Activated CD8-positive, alpha-beta memory T cell treated with anti-CD3 and anti-CD28 coated beads, Interleukin-2, amount 10 ng/mL, durations not matched to agents 7 days and 5 days (primary cell): ENCODE data around the gene ATP1B2. TPM values are rescaled to one million over a fixed set of nuclear protein-coding genes. Genes with fewer than 3 reads are reported as not detected.

ENCODE experiments used
- ATAC-seq: fragments of 150-1000 bp; cut with Tn5 transposase; one replicate; pipeline ENCODE4 v1.10.0; 2021; ENCODE audit warnings: moderate library complexity
- CTCF ChIA-PET: fragments of 350-600 bp; sonication (Branson Sonifier 250); formaldehyde crosslinking; loops from one replicate; lab custom pipeline; 2021; ENCODE audit warnings: antibody characterized with exemption; lab: Charles Lee
- DNase-seq: peaks from one replicate; pipeline ENCODE4 v3.0.0-alpha.2; 2020
- H3K27ac Mint-ChIP-seq: one replicate; pipeline ENCODE4 v1.8.0; 2021; ENCODE audit warnings: mild to moderate bottlenecking, mixed read lengths
- H3K27me3 Mint-ChIP-seq: one replicate; pipeline ENCODE4 v1.8.0; 2021; ENCODE audit warnings: mixed read lengths
- H3K36me3 Mint-ChIP-seq: one replicate; pipeline ENCODE4 v1.8.0; 2021; ENCODE audit warnings: mild to moderate bottlenecking, mixed read lengths
- H3K4me1 Mint-ChIP-seq: one replicate; pipeline ENCODE4 v1.8.0; 2021; ENCODE audit warnings: mixed read lengths
- H3K4me3 Mint-ChIP-seq: one replicate; pipeline ENCODE4 v1.8.0; 2021; ENCODE audit warnings: mild to moderate bottlenecking, moderate library complexity, mixed read lengths
- H3K9me3 Mint-ChIP-seq: one replicate; pipeline ENCODE4 v1.8.0; 2022; ENCODE audit warnings: low read depth, mixed read lengths
- total RNA-seq, 2 experiments: library from RNA; stranded (reverse); gene quantifications; one replicate each; pipeline ENCODE4 v1.2.3, GENCODE V29; 2021

ATP1B2 gene, protein sequence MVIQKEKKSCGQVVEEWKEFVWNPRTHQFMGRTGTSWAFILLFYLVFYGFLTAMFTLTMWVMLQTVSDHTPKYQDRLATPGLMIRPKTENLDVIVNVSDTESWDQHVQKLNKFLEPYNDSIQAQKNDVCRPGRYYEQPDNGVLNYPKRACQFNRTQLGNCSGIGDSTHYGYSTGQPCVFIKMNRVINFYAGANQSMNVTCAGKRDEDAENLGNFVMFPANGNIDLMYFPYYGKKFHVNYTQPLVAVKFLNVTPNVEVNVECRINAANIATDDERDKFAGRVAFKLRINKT
- under 1 TPM in 1 of 2 experiments, not detected in 1; 0.47 TPM for total RNA-seq

GRCh38 chr17:7650509-7651096 lies at the start of gene ATP1B2:
Gene ATP1B2 (plus strand): TSS chr17:7650926. CDS start chr17:7651519, 593 bp downstream.
- Mint-ChIP-seq H3K4me3 (peak within 1 kb of the TSS; percentile 74), H3K27me3 (peaks cover 63% of the 10 kb centered on the region), H3K36me3 (no peaks in the 10 kb centered on the region), H3K27ac (no peak within 1 kb of the TSS), H3K4me1 (peaks cover 17% of the 10 kb centered on the region), H3K9me3 (no peaks in the 10 kb centered on the region)
- DNase-seq (peak; percentile 78), ATAC-seq (peak; percentile 89)
- CTCF ChIA-PET, result interaction anchor here (0.6 to 1.6 kb wide), 8 partner anchors 18 to 167 kb away, joined by 3 to 8 read pairs (median 3); partner anchors contain the start of genes MPDU1, SAT2 and TP53

DNA sequence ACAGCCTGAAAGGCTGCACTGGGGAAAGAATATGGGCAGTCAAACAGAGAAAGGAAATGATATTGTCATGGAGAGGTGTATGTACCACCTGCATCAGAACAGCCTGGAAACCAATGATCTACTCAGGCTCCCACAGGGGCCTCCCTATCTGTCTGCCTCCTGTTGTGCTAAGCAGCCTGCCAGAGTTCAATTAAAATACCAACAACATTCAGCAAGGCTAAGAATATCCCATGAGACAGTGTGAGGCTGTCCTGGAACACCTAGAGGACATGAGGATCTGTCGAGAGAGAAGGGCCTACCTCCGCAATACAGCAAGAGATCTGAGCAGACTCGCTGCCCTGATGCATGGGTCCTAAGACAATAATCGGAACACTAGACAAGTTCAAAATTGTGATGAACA lies 44.4 kb upstream of the ATP1B2 start:
- DNase-seq (no peak), ATAC-seq (no peak)
- peaks cover 29% of the 10 kb centered on the region for H3K36me3 Mint-ChIP-seq
- no peak overlapping the region for H3K27ac Mint-ChIP-seq
- peaks cover 13% of the 10 kb centered on the region for H3K4me1 Mint-ChIP-seq
- H3K9me3 Mint-ChIP-seq, result no peaks in the 10 kb centered on the region
- H3K27me3 Mint-ChIP-seq, result no peaks in the 10 kb centered on the region
- no peak overlapping the region for H3K4me3 Mint-ChIP-seq
- CTCF ChIA-PET, result interaction anchor here (1.1 kb wide), 1 partner anchor 13 kb away, joined by 3 read pairs; no protein-coding TSS in a partner anchor

GRCh38 chr17:7610641-7611040 lies 40.1 kb upstream of the ATP1B2 start:
- no peak overlapping the region for H3K27ac Mint-ChIP-seq
- CTCF ChIA-PET, result interaction anchor here (1.2 to 3.3 kb wide), 2 partner anchors 9 to 21 kb away, joined by 3 to 14 read pairs; partner anchors contain the start of gene SOX15
- peaks cover 37% of the 10 kb centered on the region for H3K4me1 Mint-ChIP-seq
- H3K9me3 Mint-ChIP-seq, result no peaks in the 10 kb centered on the region
- peaks cover 7% of the 10 kb centered on the region for H3K36me3 Mint-ChIP-seq
- no peak overlapping the region for H3K4me3 Mint-ChIP-seq
- H3K27me3 Mint-ChIP-seq, result no peaks in the 10 kb centered on the region
- no peak for DNase-seq
- ATAC-seq, result no peak

- Mint-ChIP-seq H3K4me1 (peaks cover 32% of the 10 kb centered on the region), H3K36me3 (peaks cover 5% of the 10 kb centered on the region), H3K9me3 (no peaks in the 10 kb centered on the region), H3K27ac (no peak overlapping the region), H3K27me3 (no peaks in the 10 kb centered on the region), H3K4me3 (no peak overlapping the region)
- CTCF ChIA-PET, result interaction anchor here (0.8 to 3.3 kb wide), 5 partner anchors 8 to 175 kb away, joined by 3 to 14 read pairs (median 5); partner anchors contain the start of gene SOX15
- DNase-seq (no peak), ATAC-seq (no peak)
Observed at GRCh38 chr17:7611635-7612293, 39.0 kb upstream of the ATP1B2 start.

- H3K27ac Mint-ChIP-seq, result no peak overlapping the region
- no peak for ATAC-seq
Observed at GRCh38 chr17:7612294-7612640, 38.5 kb upstream of the ATP1B2 start.

DNA sequence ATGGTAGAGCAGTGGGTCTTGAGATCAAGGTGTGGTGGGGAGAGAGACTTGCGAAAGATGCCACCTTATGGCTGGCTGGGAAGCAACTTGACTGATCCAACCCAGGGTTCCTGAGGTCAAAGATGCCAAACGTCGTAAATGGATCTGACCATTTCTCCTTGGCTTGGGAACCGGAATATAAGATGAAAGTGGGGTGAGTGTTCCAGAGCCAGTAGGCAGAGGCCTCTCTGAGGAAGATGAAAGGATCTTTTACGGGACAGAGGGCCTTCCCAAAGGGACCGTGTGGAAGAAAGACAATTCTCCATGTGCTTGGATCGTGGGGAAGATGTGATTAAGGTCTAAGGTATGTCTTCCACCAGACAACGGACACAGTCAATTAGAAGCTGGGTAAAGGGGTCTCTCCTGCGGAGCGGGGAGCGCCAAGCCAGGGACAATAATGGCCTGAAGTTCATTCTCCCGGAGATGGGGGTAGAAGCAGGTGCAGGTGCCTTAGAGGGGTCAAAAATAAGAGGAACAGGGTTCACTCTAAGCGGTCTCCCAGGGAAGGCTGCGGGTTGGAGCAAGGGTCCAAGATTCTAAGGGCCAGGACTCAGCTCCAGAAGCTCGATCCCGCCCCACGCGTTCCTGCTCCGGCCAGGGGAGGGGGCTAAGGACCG lies 36.8 kb upstream of the ATP1B2 start:
- Mint-ChIP-seq H3K36me3 (peaks cover 5% of the 10 kb centered on the region), H3K9me3 (no peaks in the 10 kb centered on the region), H3K4me1 (peaks cover 32% of the 10 kb centered on the region), H3K27ac (peak overlapping the region; percentile 70), H3K4me3 (peak overlapping the region; percentile 76), H3K27me3 (no peaks in the 10 kb centered on the region)
- peak; percentile 46 for DNase-seq
- CTCF ChIA-PET, result interaction anchor here (1.0 to 6.0 kb wide), 9 partner anchors 13 to 395 kb away, joined by 3 to 58 read pairs (median 7); partner anchors contain the start of genes ACADVL, ACAP1, DLG4 and MPDU1
- ATAC-seq, result no peak

More at GRCh38 chr17:7612294-7612640, 38.5 kb upstream of the ATP1B2 start:
- Mint-ChIP-seq H3K9me3 (no peaks in the 10 kb centered on the region), H3K4me1 (peaks cover 32% of the 10 kb centered on the region), H3K27me3 (no peaks in the 10 kb centered on the region), H3K36me3 (peaks cover 5% of the 10 kb centered on the region), H3K4me3 (no peak overlapping the region)
- CTCF ChIA-PET, result interaction anchor here (0.8 to 6.0 kb wide), 4 partner anchors 23 to 175 kb away, joined by 3 to 58 read pairs (median 8); partner anchors contain the start of genes SOX15, TP53 and WRAP53
- no peak for DNase-seq

- Mint-ChIP-seq H3K4me3 (peak within 1 kb of the TSS; percentile 77), H3K27me3 (no peaks in the 10 kb centered on the region), H3K4me1 (peaks cover 30% of the 10 kb centered on the region), H3K36me3 (peaks cover 5% of the 10 kb centered on the region), H3K9me3 (no peaks in the 10 kb centered on the region), H3K27ac (peak within 1 kb of the TSS; percentile 87)
- CTCF ChIA-PET, result interaction anchor here (0.8 to 6.0 kb wide), 23 partner anchors 10 to 579 kb away, joined by 3 to 58 read pairs (median 4); partner anchors contain the start of genes ACADVL, ACAP1, CD68 and DLG4
- ATAC-seq (peak; percentile 95), DNase-seq (peak; percentile 100)
Observed at GRCh38 chr17:7614425-7615264, 36.1 kb upstream of the ATP1B2 start, which contains the start of gene FXR2. Gene FXR2 (minus strand): TSS chr17:7614897. CDS start chr17:7614532, 365 bp downstream.

GRCh38 chr17:7615265-7615747 lies 35.4 kb upstream of the ATP1B2 start:
- peaks cover 30% of the 10 kb centered on the region for H3K4me1 Mint-ChIP-seq
- peaks cover 5% of the 10 kb centered on the region for H3K36me3 Mint-ChIP-seq
- ATAC-seq, result no peak
- no peak for DNase-seq
- H3K27ac Mint-ChIP-seq, result peak overlapping the region; percentile 87
- peak overlapping the region; percentile 77 for H3K4me3 Mint-ChIP-seq
- H3K27me3 Mint-ChIP-seq, result no peaks in the 10 kb centered on the region
- CTCF ChIA-PET, result interaction anchor here (0.6 to 6.0 kb wide), 23 partner anchors 10 to 580 kb away, joined by 3 to 58 read pairs (median 4); partner anchors contain the start of genes ACADVL, ACAP1, CD68 and DLG4
- no peaks in the 10 kb centered on the region for H3K9me3 Mint-ChIP-seq

DNA sequence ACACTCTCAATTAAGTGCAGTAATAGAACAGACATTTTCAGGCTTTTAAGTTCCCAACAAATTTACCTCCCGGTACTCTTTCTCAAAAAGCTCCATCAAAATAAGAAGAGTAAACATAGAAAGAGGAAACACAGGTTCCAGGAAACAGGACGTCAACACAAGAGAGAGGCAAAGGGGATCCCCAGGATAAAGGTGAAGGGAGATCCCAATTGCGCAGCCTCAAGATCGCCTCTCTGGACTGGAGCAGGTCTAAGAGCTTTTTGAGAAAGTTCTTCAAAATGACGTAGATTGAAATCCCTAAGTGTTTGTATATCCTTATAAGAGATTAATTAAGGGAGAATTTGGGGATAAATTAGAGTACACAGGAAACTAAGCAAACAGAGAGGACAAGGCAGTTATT lies 32.1 kb upstream of the ATP1B2 start:
- ATAC-seq (no peak), DNase-seq (no peak)
- H3K9me3 Mint-ChIP-seq, result no peaks in the 10 kb centered on the region
- H3K27me3 Mint-ChIP-seq, result no peaks in the 10 kb centered on the region
- peaks cover 4% of the 10 kb centered on the region for H3K4me1 Mint-ChIP-seq
- H3K27ac Mint-ChIP-seq, result no peak overlapping the region
- H3K4me3 Mint-ChIP-seq, result no peak overlapping the region
- CTCF ChIA-PET, result interaction anchor here (0.9 to 1.4 kb wide), 3 partner anchors 8 to 50 kb away, joined by 3 read pairs; partner anchors contain the start of gene SAT2
- H3K36me3 Mint-ChIP-seq, result no peaks in the 10 kb centered on the region

DNA sequence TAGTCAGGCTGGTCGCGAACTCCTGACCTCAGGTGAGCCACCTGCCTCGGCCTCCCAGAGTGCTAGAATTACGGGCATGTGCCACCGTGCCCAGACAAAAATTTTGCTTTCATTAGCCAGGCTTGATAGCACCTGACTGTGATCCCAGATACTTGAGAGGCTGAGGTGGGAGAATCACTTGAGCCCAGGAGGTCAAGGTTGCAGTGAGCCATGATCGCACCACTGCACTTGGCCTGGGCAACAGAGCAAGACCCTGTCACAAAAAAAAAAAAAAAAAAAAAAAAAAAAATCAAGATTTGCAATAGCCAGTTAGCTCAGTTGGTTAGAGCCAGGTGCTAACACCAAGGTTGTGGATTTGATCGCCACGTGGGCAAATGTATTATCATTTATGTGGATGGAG lies 29.9 kb upstream of the ATP1B2 start:
- CTCF ChIA-PET, result interaction anchor here (1.6 to 3.1 kb wide), 2 partner anchors 11 to 68 kb away, joined by 3 to 9 read pairs; no protein-coding TSS in a partner anchor
- Mint-ChIP-seq H3K9me3 (no peaks in the 10 kb centered on the region), H3K27ac (no peak overlapping the region), H3K36me3 (no peaks in the 10 kb centered on the region), H3K4me3 (no peak overlapping the region), H3K27me3 (no peaks in the 10 kb centered on the region), H3K4me1 (no peaks in the 10 kb centered on the region)
- ATAC-seq (no peak), DNase-seq (no peak)

GRCh38 chr17:7623661-7624060 lies 27.1 kb upstream of the ATP1B2 start:
- peaks cover 14% of the 10 kb centered on the region for H3K4me1 Mint-ChIP-seq
- peaks cover 2% of the 10 kb centered on the region for H3K36me3 Mint-ChIP-seq
- no peaks in the 10 kb centered on the region for H3K9me3 Mint-ChIP-seq
- CTCF ChIA-PET, result interaction anchor here (1.4 kb wide), 1 partner anchor 64 kb away, joined by 4 read pairs; the partner anchor contains the start of gene WRAP53
- no peaks in the 10 kb centered on the region for H3K27me3 Mint-ChIP-seq
- no peak for DNase-seq
- no peak overlapping the region for H3K4me3 Mint-ChIP-seq
- no peak overlapping the region for H3K27ac Mint-ChIP-seq
- ATAC-seq, result no peak
